T-cell (primary cell): ENCODE results near the gene AMZ1. TPM values are rescaled to one million over a fixed set of nuclear protein-coding genes. Genes with fewer than 3 reads are reported as not detected.
A peak's percentile ranks its signal among the peaks of the same experiment; 100 is the strongest.

Source experiments
- ATAC-seq, 4 experiments: fragments of 200-7000 bp in 3 of 4; fragments of 150-1000 bp in 1 of 4; cut with Tn5 transposase; replicated peaks in 1 of 4; 1 replicate in 3 of 4; 2 replicates in 1 of 4; pipeline ENCODE4 v1.10.0; 2021; ENCODE audit warnings: moderate library complexity in 3 of 4, mild to moderate bottlenecking in 2 of 4, moderate number of reproducible peaks in 1 of 4
- CTCF ChIA-PET, 2 donors: fragments of 300-600 bp; sonication (Branson Sonifier 250); formaldehyde crosslinking; loops; one replicate each; lab custom pipeline; 2022; ENCODE audit warnings: antibody characterized with exemption in 2 of 2; lab: Charles Lee
- POLR2A ChIA-PET, 2 donors: fragments of 300-600 bp; sonication (Branson Sonifier 250); formaldehyde crosslinking; loops; one replicate each; lab custom pipeline; 2022; ENCODE audit warnings: antibody characterized with exemption in 2 of 2; lab: Charles Lee
- DNase-seq, 35 experiments: peaks; one replicate each; pipeline versions ENCODE4 v3.0.0 to v3.0.0-alpha.2; 2013 to 2023
- H3K27ac ChIP-seq: one replicate; pipeline ENCODE4 v1.5.1; 2013; ENCODE audit warnings: low read length
- H3K27me3 ChIP-seq, 2 experiments: replicated peaks in 1 of 2; 1 replicate in 1 of 2; 2 replicates in 1 of 2; pipeline versions ENCODE4 v1.6.1 to v1.7.0; 2013; ENCODE audit warnings: low read length in 1 of 2, mixed read lengths in 1 of 2; ENCODE audit not compliant: control insufficient read depth in 2 of 2, insufficient read depth in 2 of 2; ENCODE audit errors: extremely low read depth in 1 of 2
- H3K36me3 ChIP-seq, 2 donors: 1 replicate in 1 of 2; 2 replicates in 1 of 2; pipeline versions ENCODE4 v1.6.1 to v1.7.0; 2013; ENCODE audit warnings: low read length in 1 of 2; ENCODE audit not compliant: control insufficient read depth in 2 of 2, insufficient read depth in 1 of 2; ENCODE audit errors: extremely low read depth in 1 of 2
- H3K4me1 ChIP-seq, 2 experiments: 1 replicate in 1 of 2; 2 replicates in 1 of 2; pipeline versions ENCODE4 v1.6.1 to v1.7.0; 2013; ENCODE audit warnings: low read length in 2 of 2, mixed read lengths in 1 of 2; ENCODE audit not compliant: insufficient read depth in 2 of 2, control insufficient read depth in 1 of 2; ENCODE audit errors: extremely low read depth in 1 of 2
- H3K4me3 ChIP-seq, 2 donors: 1 replicate in 1 of 2; 2 replicates in 1 of 2; pipeline versions ENCODE4 v1.5.1 to v1.7.0; 2013; ENCODE audit warnings: mild to moderate bottlenecking in 2 of 2, low read length in 1 of 2, moderate library complexity in 1 of 2; ENCODE audit not compliant: control insufficient read depth in 1 of 2; ENCODE audit errors: extremely low read depth in 1 of 2
- H3K9me3 ChIP-seq: 2 replicates; pipeline ENCODE4 v1.7.0; 2013
- H3K27ac Mint-ChIP-seq, 2 donors: one replicate each; pipeline ENCODE4 v1.8.0; 2020 to 2021; ENCODE audit warnings: mild to moderate bottlenecking in 2 of 2, mixed read lengths in 2 of 2
- H3K27me3 Mint-ChIP-seq, 2 donors: one replicate each; pipeline ENCODE4 v1.8.0; 2021 to 2022; ENCODE audit warnings: mixed read lengths in 2 of 2
- H3K36me3 Mint-ChIP-seq: one replicate; pipeline ENCODE4 v1.8.0; 2021; ENCODE audit warnings: mixed read lengths
- H3K4me1 Mint-ChIP-seq, 3 donors: one replicate each; pipeline ENCODE4 v1.8.0; 2020 to 2022; ENCODE audit warnings: mixed read lengths in 3 of 3, mild to moderate bottlenecking in 1 of 3
- H3K4me3 Mint-ChIP-seq, 3 donors: one replicate each; pipeline ENCODE4 v1.8.0; 2020 to 2022; ENCODE audit warnings: mild to moderate bottlenecking in 3 of 3, mixed read lengths in 3 of 3, moderate library complexity in 3 of 3
- H3K9me3 Mint-ChIP-seq, 3 donors: one replicate each; pipeline ENCODE4 v1.8.0; 2020 to 2022; ENCODE audit warnings: mixed read lengths in 3 of 3
- WGBS: methylation state at CpG from one replicate; pipeline ENCODE4 v1.1.5; 2013; ENCODE audit warnings: missing lambda C conversion rate; ENCODE audit not compliant: insufficient coverage; 5-methylcytosine and 5-hydroxymethylcytosine counted together
- total RNA-seq, 35 experiments: library from RNA in 6 of 35; stranded (reverse) in 6 of 35; fragments of 120-200 nt in 1 of 35; gene quantifications; one replicate each; pipeline versions ENCODE4 v1.2.1 to v1.2.4 and lab custom pipeline; 2013 to 2026

Gene AMZ1
- total RNA-seq, 5 donors from 2014 or later (not counting 1 experiment from before 2014, with no cell fraction given): 0.09 to 0.79 (median 0.30) TPM

- ChIA-PET CTCF (interaction anchor here in 1 of 2 donors (0.6 kb wide), 1 partner anchor 1098 kb away, joined by 3 read pairs; no protein-coding TSS in a partner anchor), POLR2A (no interaction called here)
- Mint-ChIP-seq H3K27ac (peak overlapping the region in 1 of 2 donors; percentile 20), H3K27me3 (peaks cover 29 to 47% of the 10 kb centered on the region in 2 donors), H3K9me3 (no peaks in the 10 kb centered on the region), H3K4me3 (no peak overlapping the region), H3K36me3 (no peaks in the 10 kb centered on the region), H3K4me1 (peaks cover 5 to 12% (median 11%) of the 10 kb centered on the region in 3 donors)
- Histone ChIP-seq H3K4me1 (peaks cover 0 to 29% of the 10 kb centered on the region in 2 experiments), H3K27ac (no peak overlapping the region), H3K4me3 (no peak overlapping the region), H3K9me3 (no peaks in the 10 kb centered on the region), H3K27me3 (peaks cover 0 to 74% of the 10 kb centered on the region in 2 experiments), H3K36me3 (no peaks in the 10 kb centered on the region)
- ATAC-seq: no peak
- DNase-seq: no peak
- WGBS: 90% methylated on average over 7 of the region's 14 CpGs
Observed at GRCh38 chr7:2686101-2686500, 1.9 kb upstream of the AMZ1 start.

- Histone ChIP-seq H3K36me3 (no peaks in the 10 kb centered on the region), H3K4me3 (no peak overlapping the region), H3K9me3 (no peaks in the 10 kb centered on the region), H3K4me1 (peaks cover 0 to 29% of the 10 kb centered on the region in 2 experiments), H3K27ac (no peak overlapping the region), H3K27me3 (peaks cover 0 to 71% of the 10 kb centered on the region in 2 experiments)
- 80% methylated on average over 16 of the region's 17 CpGs for WGBS
- H3K4me1 Mint-ChIP-seq: peaks cover 5 to 12% (median 11%) of the 10 kb centered on the region in 3 donors
- no peak overlapping the region for H3K4me3 Mint-ChIP-seq
- peaks cover 29 to 46% of the 10 kb centered on the region in 2 donors for H3K27me3 Mint-ChIP-seq
- POLR2A ChIA-PET: no interaction called here
- no peaks in the 10 kb centered on the region for H3K9me3 Mint-ChIP-seq
- H3K27ac Mint-ChIP-seq: no peak overlapping the region
- H3K36me3 Mint-ChIP-seq: no peaks in the 10 kb centered on the region
- DNase-seq (no peak), ATAC-seq (no peak)
- CTCF ChIA-PET: no interaction called here
Observed at GRCh38 chr7:2687338-2687869, 598 bp upstream of the AMZ1 start.

GRCh38 chr7:2688409-2689342, 674 bp downstream of the AMZ1 start:
- H3K4me3 Mint-ChIP-seq: peak overlapping the region; percentile 1 to 36 (median 30)
- ATAC-seq (peak in 2 of 4 experiments; percentile 24 to 33), DNase-seq (no peak)
- H3K27me3 Mint-ChIP-seq: peaks cover 29 to 46% of the 10 kb centered on the region in 2 donors
- CTCF ChIA-PET: no interaction called here
- Histone ChIP-seq H3K27me3 (peaks cover 0 to 72% of the 10 kb centered on the region in 2 experiments), H3K4me3 (no peak overlapping the region), H3K27ac (no peak overlapping the region), H3K36me3 (no peaks in the 10 kb centered on the region), H3K4me1 (peaks cover 0 to 29% of the 10 kb centered on the region in 2 experiments), H3K9me3 (no peaks in the 10 kb centered on the region)
- peaks cover 5 to 12% (median 11%) of the 10 kb centered on the region in 3 donors for H3K4me1 Mint-ChIP-seq
- POLR2A ChIA-PET: interaction anchor here in 1 of 2 donors (0.6 kb wide), 1 partner anchor 36 kb away, joined by 5 read pairs; no protein-coding TSS in a partner anchor
- no peaks in the 10 kb centered on the region for H3K36me3 Mint-ChIP-seq
- 3% methylated on average over 51 of the region's 62 CpGs for WGBS
- peak overlapping the region in 1 of 2 donors; percentile 57 for H3K27ac Mint-ChIP-seq
- H3K9me3 Mint-ChIP-seq: no peaks in the 10 kb centered on the region

- ChIA-PET POLR2A (interaction anchor here in 1 of 2 donors (0.6 kb wide), 1 partner anchor 35 kb away, joined by 5 read pairs; no protein-coding TSS in a partner anchor), CTCF (no interaction called here)
- Mint-ChIP-seq H3K4me1 (peaks cover 5 to 12% (median 11%) of the 10 kb centered on the region in 3 donors), H3K27ac (peak overlapping the region in 1 of 2 donors; percentile 74), H3K36me3 (no peaks in the 10 kb centered on the region), H3K27me3 (peaks cover 29 to 46% of the 10 kb centered on the region in 2 donors), H3K4me3 (no peak overlapping the region), H3K9me3 (no peaks in the 10 kb centered on the region)
- DNase-seq: no peak
- peaks cover 0 to 69% of the 10 kb centered on the region in 2 experiments for H3K27me3 ChIP-seq
- H3K4me1 ChIP-seq: peaks cover 0 to 29% of the 10 kb centered on the region in 2 experiments
- H3K27ac ChIP-seq: no peak overlapping the region
- 64% methylated on average over 15 of the region's 16 CpGs for WGBS
- no peak for ATAC-seq
- H3K4me3 ChIP-seq: no peak overlapping the region
- no peaks in the 10 kb centered on the region for H3K9me3 ChIP-seq
- H3K36me3 ChIP-seq: no peaks in the 10 kb centered on the region
Observed at GRCh38 chr7:2689343-2689847, 1.4 kb downstream of the AMZ1 start.

GRCh38 chr7:2689951-2690705, 2.1 kb downstream of the AMZ1 start:
- H3K9me3 Mint-ChIP-seq: no peaks in the 10 kb centered on the region
- Histone ChIP-seq H3K4me1 (peaks cover 0 to 29% of the 10 kb centered on the region in 2 experiments), H3K27ac (no peak overlapping the region), H3K9me3 (no peaks in the 10 kb centered on the region), H3K36me3 (no peaks in the 10 kb centered on the region), H3K27me3 (peaks cover 0 to 67% of the 10 kb centered on the region in 2 experiments), H3K4me3 (no peak overlapping the region)
- 68% methylated on average over 17 of the region's 23 CpGs for WGBS
- no peak overlapping the region for H3K4me3 Mint-ChIP-seq
- no peaks in the 10 kb centered on the region for H3K36me3 Mint-ChIP-seq
- peaks cover 29 to 46% of the 10 kb centered on the region in 2 donors for H3K27me3 Mint-ChIP-seq
- H3K4me1 Mint-ChIP-seq: peaks cover 5 to 12% (median 11%) of the 10 kb centered on the region in 3 donors
- ChIA-PET POLR2A (no interaction called here), CTCF (interaction anchor here (0.6 to 0.7 kb wide), 2 partner anchors 9 to 478 kb away, joined by 3 read pairs; no protein-coding TSS in a partner anchor)
- H3K27ac Mint-ChIP-seq: peak overlapping the region in 1 of 2 donors; percentile 74
- no peak for DNase-seq
- ATAC-seq: no peak
